ENCODE measurements around the gene P2RX5.

P2RX5 gene

DNA sequence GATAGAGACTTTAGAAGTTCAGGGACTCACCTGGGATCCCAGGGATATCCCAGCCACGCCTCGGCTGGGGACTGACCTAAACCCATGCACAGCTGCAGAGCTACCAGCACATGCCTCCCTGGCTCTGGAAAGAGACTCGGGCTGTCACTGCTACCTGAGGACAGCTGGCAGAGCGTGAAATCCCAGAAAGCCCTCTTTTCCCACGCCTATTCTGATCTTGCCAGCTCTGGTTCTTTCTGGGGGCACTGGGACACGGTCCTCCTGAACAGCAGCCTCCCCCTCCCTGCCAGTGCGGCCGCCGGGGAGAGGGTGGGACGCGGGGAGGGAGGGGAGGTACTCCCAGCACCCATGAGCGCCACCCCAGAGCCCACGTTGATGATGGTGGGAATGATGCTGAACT, 10.8 kb downstream of the P2RX5 start:
- peaks cover 8% of the 10 kb centered on the region for H4K20me1 ChIP-seq (ENCODE audit: insufficient read depth, low read length, poor library complexity, severe bottlenecking)
- no peaks in the 10 kb centered on the region for H3K9me2 ChIP-seq (replicated peaks; ENCODE audit: low read depth, low read length)
- no peak overlapping the region for H3K9ac ChIP-seq (ENCODE audit: low read depth, low read length, poor library complexity, severe bottlenecking)
- no peak overlapping the region for H2AFZ ChIP-seq (ENCODE audit: low read length)
- H3K9me3 ChIP-seq (ENCODE audit: insufficient read depth, low read depth, low read length) = no peaks in the 10 kb centered on the region
- no peak overlapping the region for H3K4me3 ChIP-seq (ENCODE audit: low read length, poor library complexity, severe bottlenecking)
- H3K4me2 ChIP-seq (ENCODE audit: low read depth, low read length, poor library complexity, severe bottlenecking) = no peak overlapping the region
- H3K79me2 ChIP-seq (ENCODE audit: insufficient read depth, low read length) = no peaks in the 10 kb centered on the region
- H3K4me1 ChIP-seq (ENCODE audit: insufficient read depth, low read length, poor library complexity, severe bottlenecking) = no peaks in the 10 kb centered on the region
- no peaks in the 10 kb centered on the region for H3K27me3 ChIP-seq (ENCODE audit: insufficient read depth, low read length, poor library complexity, severe bottlenecking)
- no peaks in the 10 kb centered on the region for H3F3A ChIP-seq (ENCODE audit: low read depth)
- no peak for TF ChIP-seq EZH2phosphoT487 (IDR thresholded peaks at IDR 0.05; ENCODE audit: borderline replicate concordance)
- TF ChIP-seq, protein P1, sequence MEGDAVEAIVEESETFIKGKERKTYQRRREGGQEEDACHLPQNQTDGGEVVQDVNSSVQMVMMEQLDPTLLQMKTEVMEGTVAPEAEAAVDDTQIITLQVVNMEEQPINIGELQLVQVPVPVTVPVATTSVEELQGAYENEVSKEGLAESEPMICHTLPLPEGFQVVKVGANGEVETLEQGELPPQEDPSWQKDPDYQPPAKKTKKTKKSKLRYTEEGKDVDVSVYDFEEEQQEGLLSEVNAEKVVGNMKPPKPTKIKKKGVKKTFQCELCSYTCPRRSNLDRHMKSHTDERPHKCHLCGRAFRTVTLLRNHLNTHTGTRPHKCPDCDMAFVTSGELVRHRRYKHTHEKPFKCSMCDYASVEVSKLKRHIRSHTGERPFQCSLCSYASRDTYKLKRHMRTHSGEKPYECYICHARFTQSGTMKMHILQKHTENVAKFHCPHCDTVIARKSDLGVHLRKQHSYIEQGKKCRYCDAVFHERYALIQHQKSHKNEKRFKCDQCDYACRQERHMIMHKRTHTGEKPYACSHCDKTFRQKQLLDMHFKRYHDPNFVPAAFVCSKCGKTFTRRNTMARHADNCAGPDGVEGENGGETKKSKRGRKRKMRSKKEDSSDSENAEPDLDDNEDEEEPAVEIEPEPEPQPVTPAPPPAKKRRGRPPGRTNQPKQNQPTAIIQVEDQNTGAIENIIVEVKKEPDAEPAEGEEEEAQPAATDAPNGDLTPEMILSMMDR (conservative IDR thresholded peaks at IDR 0.05; ENCODE audit: low read length) = no peak
- peaks cover 9% of the 10 kb centered on the region; the same call in 1 of the 2 replicates for H3K36me3 ChIP-seq (ENCODE audit: insufficient read depth, low read length)

DNA sequence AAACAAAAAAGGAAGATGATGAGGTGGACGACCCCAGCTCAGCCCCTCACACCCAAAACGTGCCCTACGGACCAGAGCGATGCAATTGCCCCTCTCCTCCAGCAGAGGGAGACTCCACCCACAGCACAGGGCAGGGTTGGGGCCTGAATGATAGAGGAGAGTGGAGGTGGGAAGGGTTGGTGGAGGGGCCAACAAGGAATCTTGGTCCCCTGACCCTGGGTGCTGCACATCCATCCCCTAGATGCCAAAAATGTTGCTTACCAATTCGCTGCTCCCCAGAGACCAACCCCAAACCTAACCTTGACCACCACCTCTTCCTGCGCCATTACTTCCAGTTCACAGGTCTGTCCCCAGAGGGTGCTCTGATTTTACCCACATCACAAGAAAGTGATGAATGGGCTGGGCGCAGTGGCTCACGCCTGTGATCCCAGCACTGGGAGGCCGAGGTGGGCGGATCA, 12.9 kb downstream of the P2RX5 start:
- no peaks in the 10 kb centered on the region for H3K27me3 ChIP-seq (ENCODE audit: insufficient read depth, low read length, poor library complexity, severe bottlenecking)
- no peak overlapping the region for H2AFZ ChIP-seq (ENCODE audit: low read length)
- H3K9ac ChIP-seq (ENCODE audit: low read depth, low read length, poor library complexity, severe bottlenecking) = no peak overlapping the region
- H3K79me2 ChIP-seq (ENCODE audit: insufficient read depth, low read length) = no peaks in the 10 kb centered on the region
- H3K9me2 ChIP-seq (replicated peaks; ENCODE audit: low read depth, low read length) = no peaks in the 10 kb centered on the region
- no peaks in the 10 kb centered on the region for H3F3A ChIP-seq (ENCODE audit: low read depth)
- TF ChIP-seq, protein P1 (conservative IDR thresholded peaks at IDR 0.05; ENCODE audit: low read length) = peak; percentile 98
- TF ChIP-seq EZH2phosphoT487 (IDR thresholded peaks at IDR 0.05; ENCODE audit: borderline replicate concordance) = no peak
- peaks cover under 1% of the 10 kb centered on the region for H4K20me1 ChIP-seq (ENCODE audit: insufficient read depth, low read length, poor library complexity, severe bottlenecking)
- peaks cover 5% of the 10 kb centered on the region; the same call in 1 of the 2 replicates for H3K36me3 ChIP-seq (ENCODE audit: insufficient read depth, low read length)
- H3K4me1 ChIP-seq (ENCODE audit: insufficient read depth, low read length, poor library complexity, severe bottlenecking) = no peaks in the 10 kb centered on the region
- no peak overlapping the region for H3K4me3 ChIP-seq (ENCODE audit: low read length, poor library complexity, severe bottlenecking)
- no peak overlapping the region for H3K4me2 ChIP-seq (ENCODE audit: low read depth, low read length, poor library complexity, severe bottlenecking)
- H3K9me3 ChIP-seq (ENCODE audit: insufficient read depth, low read depth, low read length) = no peaks in the 10 kb centered on the region

DNA sequence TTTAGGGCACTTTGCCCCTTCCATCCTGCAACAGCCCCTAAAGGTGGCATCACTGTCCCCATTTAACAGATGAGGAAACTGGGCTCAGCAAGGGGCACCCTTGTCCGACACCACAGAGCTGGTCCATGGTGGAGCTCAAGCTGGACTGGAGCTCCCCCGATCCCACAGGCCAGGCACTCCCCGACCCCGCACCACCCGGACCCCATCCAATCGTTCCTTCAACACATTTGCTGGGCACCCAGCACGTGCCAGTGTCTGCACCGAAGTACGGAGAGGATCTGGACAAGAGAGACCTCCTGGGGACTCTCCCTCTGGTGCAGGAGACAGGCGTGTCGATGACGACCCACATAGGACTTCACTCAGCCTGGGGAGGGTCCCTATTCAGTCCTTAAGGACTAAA, 13.9 kb downstream of the P2RX5 start:
- Histone ChIP-seq H3K9ac (ENCODE audit: low read depth, low read length, poor library complexity, severe bottlenecking) (no peak overlapping the region), H3K9me2 (replicated peaks; ENCODE audit: low read depth, low read length) (no peaks in the 10 kb centered on the region), H3K27me3 (ENCODE audit: insufficient read depth, low read length, poor library complexity, severe bottlenecking) (no peaks in the 10 kb centered on the region), H3K4me2 (ENCODE audit: low read depth, low read length, poor library complexity, severe bottlenecking) (no peak overlapping the region), H4K20me1 (ENCODE audit: insufficient read depth, low read length, poor library complexity, severe bottlenecking) (no peaks in the 10 kb centered on the region), H3K4me1 (ENCODE audit: insufficient read depth, low read length, poor library complexity, severe bottlenecking) (no peaks in the 10 kb centered on the region), H3K9me3 (ENCODE audit: insufficient read depth, low read depth, low read length) (no peaks in the 10 kb centered on the region), H3K36me3 (ENCODE audit: insufficient read depth, low read length) (peaks cover 5% of the 10 kb centered on the region; the same call in 1 of the 2 replicates), H3K4me3 (ENCODE audit: low read length, poor library complexity, severe bottlenecking) (no peak overlapping the region), H2AFZ (ENCODE audit: low read length) (no peak overlapping the region), H3K79me2 (ENCODE audit: insufficient read depth, low read length) (no peaks in the 10 kb centered on the region), H3F3A (ENCODE audit: low read depth) (no peaks in the 10 kb centered on the region)
- TF ChIP-seq, protein P1 (conservative IDR thresholded peaks at IDR 0.05; ENCODE audit: low read length) = no peak
- no peak for TF ChIP-seq EZH2phosphoT487 (IDR thresholded peaks at IDR 0.05; ENCODE audit: borderline replicate concordance)

Data from Loucy (cell line).